H9 (cell line): ENCODE data around the gene IQGAP2. TPM values are rescaled to one million over a fixed set of nuclear protein-coding genes. Genes with fewer than 3 reads are reported as not detected.

ENCODE experiments used
- DNase-seq: peaks from one replicate; pipeline ENCODE4 v3.0.0-alpha.2; 2017
- H2AFZ ChIP-seq: one replicate; pipeline ENCODE4 v1.6.1; 2013; ENCODE audit warnings: mild to moderate bottlenecking, low read length, control low read depth, moderate library complexity
- H2AK5ac ChIP-seq: 2 replicates; pipeline ENCODE4 v1.6.1; 2013; ENCODE audit warnings: low read length, control low read depth, mixed read lengths; ENCODE audit not compliant: insufficient read length
- H2BK120ac ChIP-seq: one replicate; pipeline ENCODE4 v1.6.1; 2013; ENCODE audit warnings: low read depth, mild to moderate bottlenecking, low read length, control low read depth, inconsistent platforms; ENCODE audit not compliant: poor library complexity, severe bottlenecking
- H2BK12ac ChIP-seq: 2 replicates; pipeline ENCODE4 v1.6.1; 2013; ENCODE audit warnings: low read length, control low read depth, mixed read lengths, low read depth; ENCODE audit not compliant: insufficient read length
- H2BK15ac ChIP-seq: 2 replicates; pipeline ENCODE4 v1.6.1; 2013; ENCODE audit warnings: low read depth, low read length, control low read depth
- H2BK20ac ChIP-seq: one replicate; pipeline ENCODE4 v1.6.1; 2013; ENCODE audit warnings: low read depth, mild to moderate bottlenecking, low read length, control low read depth, inconsistent platforms; ENCODE audit not compliant: poor library complexity, severe bottlenecking
- H2BK5ac ChIP-seq: 2 replicates; pipeline ENCODE4 v1.6.1; 2013; ENCODE audit warnings: low read length, control low read depth, mixed read lengths; ENCODE audit not compliant: insufficient read length
- H3K14ac ChIP-seq: 2 replicates; pipeline ENCODE4 v1.6.1; 2013; ENCODE audit warnings: low read length, control low read depth; ENCODE audit not compliant: insufficient read depth
- H3K18ac ChIP-seq: 2 replicates; pipeline ENCODE4 v1.6.1; 2013; ENCODE audit warnings: low read depth, mild to moderate bottlenecking, mixed read lengths, low read length, control low read depth; ENCODE audit not compliant: insufficient read length
- H3K23ac ChIP-seq: 2 replicates; pipeline ENCODE4 v1.6.1; 2013; ENCODE audit warnings: low read length, control low read depth, mixed read lengths, low read depth; ENCODE audit not compliant: insufficient read length
- H3K23me2 ChIP-seq: 2 replicates; pipeline ENCODE4 v1.6.1; 2013; ENCODE audit warnings: low read depth, mild to moderate bottlenecking, mixed read lengths, low read length, control low read depth; ENCODE audit not compliant: insufficient read length, poor library complexity, severe bottlenecking
- H3K27ac ChIP-seq: 2 replicates; pipeline ENCODE4 v1.5.1; 2013; ENCODE audit warnings: low read length, control low read depth, mixed read lengths, low read depth; ENCODE audit not compliant: insufficient read length
- H3K27me3 ChIP-seq: 2 replicates; pipeline ENCODE4 v1.6.1; 2013; ENCODE audit warnings: low read length, control low read depth, inconsistent platforms; ENCODE audit not compliant: insufficient read depth
- H3K4ac ChIP-seq: 2 replicates; pipeline ENCODE4 v1.6.1; 2013; ENCODE audit warnings: low read depth, mild to moderate bottlenecking, control low read depth, inconsistent platforms, low read length, moderate library complexity
- H3K4me1 ChIP-seq: 2 replicates; pipeline ENCODE4 v1.6.1; 2013; ENCODE audit warnings: low read length, control low read depth, inconsistent platforms; ENCODE audit not compliant: insufficient read depth
- H3K4me2 ChIP-seq: 2 replicates; pipeline ENCODE4 v1.6.1; 2013; ENCODE audit warnings: low read length, control low read depth, mixed read lengths; ENCODE audit not compliant: insufficient read length, insufficient read depth
- H3K56ac ChIP-seq: 2 replicates; pipeline ENCODE4 v1.6.1; 2013; ENCODE audit warnings: low read depth, mild to moderate bottlenecking, mixed read lengths, low read length, control low read depth; ENCODE audit not compliant: insufficient read length
- H3K79me1 ChIP-seq: 2 replicates; pipeline ENCODE4 v1.6.1; 2013; ENCODE audit warnings: low read depth, mild to moderate bottlenecking, moderate library complexity, low read length, control low read depth, inconsistent platforms; ENCODE audit not compliant: insufficient read depth, poor library complexity, severe bottlenecking
- H3K79me2 ChIP-seq: 2 replicates; pipeline ENCODE4 v1.6.1; 2013; ENCODE audit warnings: low read length, control low read depth, inconsistent platforms; ENCODE audit not compliant: insufficient read depth
- H3K9ac ChIP-seq: 2 replicates; pipeline ENCODE4 v1.6.1; 2013; ENCODE audit warnings: low read length, control low read depth, mixed read lengths; ENCODE audit not compliant: insufficient read length; ENCODE audit errors: extremely low read depth
- H3K9me3 ChIP-seq: one replicate; pipeline ENCODE4 v1.6.1; 2013; ENCODE audit warnings: low read depth, low read length, inconsistent platforms; ENCODE audit not compliant: control insufficient read depth
- H3T11ph ChIP-seq: one replicate; pipeline ENCODE4 v1.6.1; 2013; ENCODE audit warnings: mild to moderate bottlenecking, low read length, control low read depth, inconsistent platforms
- H4K20me1 ChIP-seq: one replicate; pipeline ENCODE4 v1.6.1; 2013; ENCODE audit not compliant: control insufficient read depth, insufficient read length, insufficient read depth
- H4K5ac ChIP-seq: 2 replicates; pipeline ENCODE4 v1.6.1; 2013; ENCODE audit warnings: low read depth, mild to moderate bottlenecking, mixed read lengths, low read length, control low read depth; ENCODE audit not compliant: insufficient read length
- H4K8ac ChIP-seq: replicated peaks from 2 replicates; pipeline ENCODE4 v1.6.1; 2013; ENCODE audit warnings: low read length, control low read depth, mixed read lengths, low read depth; ENCODE audit not compliant: insufficient read length
- H4K91ac ChIP-seq: 2 replicates; pipeline ENCODE4 v1.6.1; 2013; ENCODE audit warnings: low read depth, mild to moderate bottlenecking, moderate library complexity, mixed read lengths, low read length, control low read depth; ENCODE audit not compliant: insufficient read length
- H3K27ac Mint-ChIP-seq, 3 experiments: 2 replicates in 2 of 3; 3 replicates in 1 of 3; pipeline ENCODE4 v1.8.0; 2020 to 2021; ENCODE audit warnings: mixed read lengths in 3 of 3, mild to moderate bottlenecking in 1 of 3, moderate library complexity in 1 of 3
- H3K27me3 Mint-ChIP-seq: 2 replicates; pipeline ENCODE4 v1.8.0; 2021; ENCODE audit warnings: low read depth, mild to moderate bottlenecking, moderate library complexity, mixed read lengths
- H3K36me3 Mint-ChIP-seq, 3 experiments: 2 replicates in 2 of 3; 3 replicates in 1 of 3; pipeline ENCODE4 v1.8.0; 2020 to 2021; ENCODE audit warnings: low read depth in 3 of 3, mixed read lengths in 3 of 3; ENCODE audit not compliant: insufficient read depth in 1 of 3
- H3K4me1 Mint-ChIP-seq, 2 experiments: 2 replicates each; pipeline ENCODE4 v1.8.0; 2020; ENCODE audit warnings: mixed read lengths in 2 of 2
- H3K4me3 Mint-ChIP-seq, 2 experiments: 2 replicates in 1 of 2; 3 replicates in 1 of 2; pipeline ENCODE4 v1.8.0; 2020 to 2021; ENCODE audit warnings: mild to moderate bottlenecking in 2 of 2, mixed read lengths in 2 of 2, moderate library complexity in 1 of 2
- H3K9me3 Mint-ChIP-seq, 2 experiments: 2 replicates in 1 of 2; 3 replicates in 1 of 2; pipeline ENCODE4 v1.8.0; 2020; ENCODE audit warnings: mild to moderate bottlenecking in 2 of 2, mixed read lengths in 2 of 2, moderate library complexity in 1 of 2
- CTCF ChIP-seq: fragments of 200-600 bp; sonication (generic); conservative IDR thresholded peaks from 3 replicates; pipeline ENCODE4 v1.8.0; 2021; ENCODE audit warnings: antibody characterized with exemption, mild to moderate bottlenecking
- WGBS: extraction: QIAGEN DNeasy Blood & Tissue Kit; methylation state at CpG from one replicate; pipeline ENCODE4 v1.1.7; 2013; ENCODE audit warnings: missing lambda C conversion rate, low lambda C conversion rate, mixed read lengths; ENCODE audit not compliant: insufficient read length; ENCODE audit errors: extremely low coverage; 5-methylcytosine and 5-hydroxymethylcytosine counted together
- total RNA-seq: library from RNA; stranded (reverse); gene quantifications from 2 replicates; pipeline ENCODE4 v1.2.1, GENCODE V29; 2021

The IQGAP2 gene
- total RNA-seq, 1 experiment from 2014 or later: 22.5 TPM

GRCh38 chr5:76495870-76496269, 92.8 kb downstream of the IQGAP2 start:
- H3K9me3 Mint-ChIP-seq: no peaks in the 10 kb centered on the region; a peak in 1 of 5 replicates
- Histone ChIP-seq H4K20me1 (no peaks in the 10 kb centered on the region), H3K27ac (no peak overlapping the region), H3K18ac (no peak overlapping the region), H4K8ac (no peak overlapping the region), H2BK5ac (no peak overlapping the region), H2BK15ac (no peak overlapping the region), H3K4me1 (peaks cover 38% of the 10 kb centered on the region), H2BK20ac (no peak overlapping the region), H2AFZ (no peak overlapping the region), H3T11ph (no peak overlapping the region), H3K79me1 (no peaks in the 10 kb centered on the region), H3K79me2 (peaks cover 12% of the 10 kb centered on the region; the same call in 1 of the 2 replicates), H2AK5ac (no peak overlapping the region), H2BK120ac (no peak overlapping the region), H3K9me3 (no peaks in the 10 kb centered on the region), H3K27me3 (no peaks in the 10 kb centered on the region), H3K23ac (no peak overlapping the region), H4K5ac (no peak overlapping the region), H3K4me2 (no peak overlapping the region), H2BK12ac (no peak overlapping the region), H4K91ac (no peak overlapping the region), H3K23me2 (no peaks in the 10 kb centered on the region), H3K9ac (no peak overlapping the region), H3K4ac (no peak overlapping the region), H3K14ac (no peak overlapping the region), H3K56ac (no peak overlapping the region)
- no peak for TF ChIP-seq CTCF
- DNase-seq: no peak
- H3K27ac Mint-ChIP-seq: peak overlapping the region in 2 of 3 experiments; percentile 9 to 84; a peak in 1 of 7 replicates
- H3K4me3 Mint-ChIP-seq: no peak overlapping the region
- H3K4me1 Mint-ChIP-seq: peaks cover 78% of the 10 kb centered on the region in 2 experiments
- no peaks in the 10 kb centered on the region; a peak in 2 of 7 replicates for H3K36me3 Mint-ChIP-seq
- peaks cover 2% of the 10 kb centered on the region for H3K27me3 Mint-ChIP-seq
- no CpG with 5 or more reads among the region's 4 CpGs for WGBS
